GM21717 (cell line): ENCODE results near the gene ENO1.
"Not testable (repeated sequence)": the region's sequence is repeated elsewhere in the genome, so short reads cannot be mapped to it uniquely, and the experiment has no call there.

ENCODE experiments used
- ATAC-seq: cut with Tn5 transposase; IDR thresholded peaks from one replicate; pipeline ENCODE4 v1.9.1; 2021; ENCODE audit warnings: mild to moderate bottlenecking, moderate library complexity; ENCODE audit not compliant: unreplicated experiment

ENO1 gene

DNA sequence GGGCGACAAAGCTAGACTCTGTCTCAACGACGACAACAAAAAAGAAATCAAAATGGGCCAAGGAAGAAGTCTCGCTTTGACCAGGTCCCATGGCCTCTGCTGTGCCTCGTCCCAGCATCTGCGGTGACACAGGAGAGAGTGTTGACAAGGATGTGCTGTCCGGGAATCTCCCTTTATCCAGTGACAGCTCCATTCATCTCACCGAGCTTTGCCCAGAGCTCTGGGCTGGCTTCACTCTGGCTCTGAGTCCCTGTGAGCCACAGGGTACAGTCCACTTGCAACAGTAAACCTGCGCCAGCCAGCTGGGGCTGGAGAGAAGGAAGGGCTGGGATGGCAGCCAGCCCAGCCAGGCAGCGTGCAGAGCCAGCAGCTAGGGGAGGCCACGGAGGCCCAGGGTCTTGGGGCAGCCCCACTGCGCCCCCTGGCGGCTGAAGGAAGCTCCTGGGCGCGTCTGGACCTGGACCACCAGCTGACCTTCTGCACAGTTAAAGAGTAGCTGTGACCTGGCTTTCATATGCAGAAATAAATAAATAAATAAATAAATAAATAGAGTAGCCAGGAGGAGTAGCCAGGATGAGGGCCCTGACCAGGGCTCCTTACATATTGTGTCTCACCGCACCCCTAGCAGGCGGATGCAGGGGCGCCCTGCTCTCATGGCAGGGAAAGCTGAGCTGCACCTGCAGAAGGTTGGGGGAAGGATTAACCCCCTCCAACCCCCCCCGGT, 29.7 kb downstream of the ENO1 start:
- ATAC-seq, result no peak

DNA sequence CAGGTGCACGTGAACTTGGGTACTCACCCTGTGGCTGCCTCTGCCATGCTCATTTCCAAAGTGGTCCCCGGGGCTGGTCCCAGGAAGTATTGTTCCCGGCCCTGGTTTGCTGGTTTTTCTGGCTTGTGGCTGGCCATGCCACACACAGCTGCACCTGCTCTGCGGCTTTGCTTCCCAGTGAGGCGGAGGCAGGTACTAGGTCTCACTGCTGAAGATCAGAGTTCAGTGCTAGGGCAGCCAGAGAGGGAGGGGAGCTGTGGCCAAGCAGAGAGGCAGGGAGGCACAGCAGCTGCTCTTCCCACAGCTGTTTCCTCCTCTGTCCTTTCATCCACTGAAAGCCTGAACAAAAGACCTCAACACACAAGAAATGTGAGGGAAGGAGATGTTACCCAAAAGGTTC, 30.5 kb downstream of the ENO1 start:
- ATAC-seq, result no peak

DNA sequence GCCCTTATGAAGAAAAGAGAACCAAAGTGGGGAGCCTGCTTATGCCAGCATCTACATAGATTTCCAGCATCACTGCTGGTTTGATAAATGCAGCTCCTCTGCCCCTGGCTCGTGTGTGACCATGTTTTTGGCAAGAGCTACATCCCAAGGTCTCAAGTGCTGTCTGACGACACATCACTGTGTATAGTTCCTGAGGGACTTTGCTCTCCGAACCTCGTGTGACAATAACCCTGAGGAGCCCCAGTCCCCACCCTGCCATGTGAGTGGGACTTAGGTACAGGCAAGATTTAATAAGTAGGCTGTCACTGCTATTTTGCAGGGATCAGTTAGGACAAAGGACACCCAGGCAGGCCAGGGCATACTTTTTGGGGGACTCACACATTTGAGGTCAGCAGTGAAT, 32.2 kb downstream of the ENO1 start:
- no peak for ATAC-seq

DNA sequence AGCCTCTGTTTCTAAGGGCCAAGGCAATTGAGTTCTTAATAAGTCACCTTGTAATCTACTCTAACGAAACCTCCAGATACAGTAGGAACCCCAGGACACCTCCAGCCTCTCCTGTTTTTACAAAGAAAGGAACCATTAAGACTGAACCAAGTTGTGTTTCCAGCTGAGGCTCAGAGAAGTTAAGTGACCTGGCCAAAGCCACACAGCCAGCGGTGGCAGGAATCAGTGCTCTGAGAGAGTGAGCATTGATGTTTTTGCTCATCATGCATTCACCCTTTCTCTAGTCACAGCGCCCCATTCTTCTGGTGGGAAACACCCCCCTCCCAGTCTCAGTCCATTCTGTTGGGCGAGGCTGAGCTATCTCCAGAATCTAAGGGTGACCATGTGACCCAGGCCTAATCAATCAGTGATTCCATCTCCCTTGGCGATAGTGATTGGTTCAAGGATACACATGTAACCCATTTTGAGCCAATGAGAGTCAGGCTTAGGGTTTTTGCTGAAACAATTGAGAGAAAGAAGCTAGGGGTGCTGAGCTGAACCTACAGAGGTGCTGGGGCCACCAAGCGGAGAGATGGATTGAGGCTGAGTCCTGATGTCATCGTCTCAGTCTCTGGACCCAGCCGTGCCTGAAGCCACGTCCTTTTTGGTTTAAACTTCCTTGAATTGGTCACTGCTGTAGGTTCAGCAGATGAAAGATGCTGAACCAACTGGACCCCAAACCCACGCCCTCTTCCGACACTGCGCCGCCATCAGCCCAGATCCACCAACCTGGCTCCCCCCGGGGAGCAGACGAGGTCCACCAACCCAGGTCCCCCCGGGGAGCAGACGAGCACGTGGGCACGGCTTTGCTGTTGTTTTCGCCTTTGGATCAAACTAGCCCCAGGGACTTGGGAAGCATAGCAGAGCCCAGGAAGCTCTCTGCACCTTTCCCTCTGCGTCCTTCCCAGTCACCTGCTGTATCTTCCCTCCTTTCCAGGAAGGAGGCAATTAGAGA, 33.1 kb downstream of the ENO1 start:
- ATAC-seq, result no peak

DNA sequence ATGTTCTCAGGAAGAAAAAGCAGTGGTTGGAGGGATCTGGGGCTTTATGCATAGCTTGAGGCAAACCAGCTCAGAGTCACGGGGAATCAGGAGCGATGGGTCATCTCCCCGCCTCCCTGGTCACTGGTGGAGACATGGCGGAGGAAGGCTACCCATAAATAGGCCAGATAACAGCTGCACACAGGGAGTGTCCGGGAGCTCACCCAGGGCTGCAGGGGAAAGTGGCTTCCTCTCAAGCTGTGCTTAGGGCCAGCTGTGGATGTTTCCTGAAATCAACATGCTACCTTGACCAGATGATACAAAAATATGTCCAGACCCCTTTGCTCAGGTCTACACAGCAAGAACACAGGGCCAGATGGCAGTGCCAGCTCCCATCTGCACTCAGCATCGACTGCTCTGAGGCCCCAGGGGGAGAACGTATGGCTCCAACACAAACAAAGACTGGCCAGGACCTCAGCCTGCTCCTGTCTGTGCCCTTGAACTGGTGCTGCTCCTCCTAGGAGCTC, 33.9 kb downstream of the ENO1 start:
- ATAC-seq, result no peak

DNA sequence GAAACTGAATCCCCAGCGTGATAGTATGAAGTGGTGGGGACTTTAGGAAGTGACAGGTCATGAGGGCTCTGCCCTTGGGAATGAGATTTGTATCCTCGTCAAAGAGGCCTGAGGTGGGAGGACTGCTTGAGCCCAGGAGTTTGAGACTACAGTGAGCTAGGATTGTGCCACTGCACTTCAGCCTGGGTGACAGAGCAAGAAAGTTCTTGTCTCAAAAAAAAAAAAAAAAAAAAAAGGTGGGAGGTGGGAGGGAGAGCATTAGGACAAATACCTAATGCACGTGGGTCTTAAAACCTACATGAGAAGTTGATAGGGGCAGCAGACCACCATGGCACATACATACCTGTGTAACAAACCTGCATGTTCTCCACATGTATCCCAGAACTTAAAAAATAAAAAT, 37.1 kb downstream of the ENO1 start:
- no peak for ATAC-seq

DNA sequence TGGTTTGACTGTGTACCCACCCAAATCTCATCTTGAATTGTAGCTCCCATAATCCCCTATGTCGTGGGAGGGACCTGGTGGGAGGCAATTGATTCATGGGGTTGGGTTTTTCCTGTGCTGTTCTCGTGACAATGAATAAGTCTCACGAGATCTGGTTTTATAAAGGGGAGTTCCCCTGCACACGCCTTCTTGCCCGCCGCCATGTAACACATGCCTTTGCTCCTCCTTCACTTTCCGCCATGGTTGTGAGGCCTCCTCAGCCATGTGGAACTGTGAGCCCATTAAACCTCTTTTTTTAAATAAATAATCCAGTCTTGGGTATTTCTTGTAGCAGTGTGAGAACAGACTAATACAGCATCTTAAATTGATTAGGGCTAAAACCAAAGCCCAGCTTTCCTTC, 38.5 kb downstream of the ENO1 start:
- ATAC-seq, result no peak

DNA sequence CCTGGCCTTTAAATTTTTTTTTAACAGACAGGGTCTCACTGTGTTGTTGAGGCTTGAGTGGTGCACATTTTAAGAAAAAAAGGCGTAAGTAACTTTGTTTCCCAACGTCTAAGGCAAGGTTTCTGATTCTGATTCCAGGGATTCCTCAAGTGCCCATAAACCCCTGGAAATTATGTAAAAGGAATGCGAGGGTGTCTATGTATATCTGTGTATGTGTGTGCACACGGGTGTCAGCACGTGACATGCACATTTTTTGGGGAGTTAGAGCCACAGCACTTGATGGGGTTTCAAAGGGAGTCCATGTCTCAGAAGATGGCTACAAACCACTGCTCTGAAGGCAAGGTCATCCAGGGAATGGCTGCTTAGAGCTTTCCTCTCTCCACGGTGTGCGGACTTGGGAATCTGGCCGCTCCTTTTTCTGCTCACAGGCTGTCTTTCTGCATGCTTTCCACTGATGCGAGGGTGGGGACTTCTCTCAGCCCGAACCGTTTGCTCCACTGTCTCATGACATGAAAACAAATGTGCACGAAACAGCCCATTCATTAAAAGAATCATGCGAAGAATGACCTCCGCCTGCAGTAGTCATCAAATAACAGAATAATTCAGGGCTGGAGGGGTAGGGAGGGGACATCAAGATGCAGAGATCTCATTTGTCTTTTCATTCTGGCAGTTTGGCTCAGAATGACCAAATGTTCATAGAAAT, 42.4 kb downstream of the ENO1 start:
- no peak for ATAC-seq

DNA sequence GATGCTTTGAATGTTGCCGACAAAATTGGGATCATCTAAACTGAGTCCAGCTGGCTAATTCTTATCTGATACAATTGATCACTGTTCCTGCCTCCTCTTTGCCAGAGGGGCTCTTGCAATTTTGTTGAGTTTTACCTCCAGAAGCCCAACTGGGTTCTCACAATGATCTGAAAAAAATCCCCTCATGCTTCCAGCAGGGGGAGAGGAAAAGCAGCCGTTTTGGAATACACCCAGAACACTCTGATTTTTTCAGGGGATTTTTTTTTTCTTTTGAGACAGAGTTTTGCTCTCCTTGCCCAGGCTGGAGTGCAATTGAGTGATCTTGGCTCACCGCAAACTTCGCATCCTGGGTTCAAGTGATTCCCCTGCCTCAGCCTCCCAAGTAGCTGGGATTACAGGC, 47.1 kb downstream of the ENO1 start:
- ATAC-seq, result no peak

DNA sequence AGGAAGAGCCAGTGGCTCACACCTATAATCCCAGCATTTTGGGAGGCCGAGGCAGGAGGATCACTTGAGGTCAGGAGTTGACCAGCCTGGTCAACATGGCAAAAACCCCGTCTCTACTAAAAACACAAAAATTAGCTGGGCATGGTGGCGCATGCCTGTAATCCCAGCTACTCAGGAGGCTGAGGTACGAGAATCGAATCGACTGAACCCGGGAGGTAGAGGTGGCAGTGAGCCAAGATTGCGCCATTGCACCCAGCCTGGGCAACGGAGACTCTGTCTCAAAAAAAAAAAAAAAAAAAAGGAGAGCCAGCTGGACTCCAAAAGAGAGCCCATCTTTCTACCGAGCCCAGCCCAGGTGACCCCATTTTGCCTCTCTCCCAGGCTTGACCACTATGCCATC, 47.8 kb downstream of the ENO1 start:
- not testable (repeated sequence) for ATAC-seq

DNA sequence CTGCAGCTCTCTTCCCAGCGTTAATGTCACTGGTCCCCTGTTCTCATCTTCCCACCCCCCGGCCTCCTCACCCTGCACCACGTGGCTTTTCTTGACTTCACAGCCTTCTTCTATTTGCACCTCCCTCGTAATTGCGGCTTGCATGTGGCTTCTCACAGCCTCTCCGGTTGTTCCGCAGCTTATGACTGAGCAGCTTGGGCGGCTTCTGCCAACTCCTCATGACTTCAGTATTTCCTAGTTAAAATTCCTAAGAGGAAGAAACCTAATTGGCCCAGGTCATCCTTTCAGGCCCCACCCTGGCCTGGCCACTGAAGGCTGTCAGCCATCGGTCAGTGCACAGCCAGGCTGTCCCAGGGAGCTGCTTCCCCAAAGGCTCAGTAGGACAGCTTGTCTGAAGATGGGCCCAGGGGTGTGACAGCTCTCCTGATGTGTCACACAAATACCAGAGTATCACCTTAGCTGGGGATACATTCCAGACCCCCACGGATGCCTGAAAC, 52.5 kb downstream of the ENO1 start:
- ATAC-seq, result no peak

DNA sequence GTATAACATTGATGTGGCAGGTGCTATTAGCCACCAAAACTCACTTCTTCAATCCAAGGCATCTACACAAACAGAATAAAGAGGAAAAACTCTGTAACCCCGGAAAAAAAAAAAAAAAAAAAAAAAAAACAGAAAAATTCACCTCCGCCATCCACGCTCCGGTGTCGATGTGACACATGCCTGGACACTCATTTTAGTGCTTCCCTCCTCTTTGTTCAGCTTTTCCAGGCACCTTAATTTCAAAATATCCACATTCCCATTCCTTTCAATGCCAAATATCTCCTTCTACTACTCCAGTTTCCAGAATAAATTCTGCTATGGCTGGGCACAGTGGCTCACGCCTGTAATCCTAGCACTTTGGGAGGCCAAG, 55.2 kb downstream of the ENO1 start:
- no peak for ATAC-seq

DNA sequence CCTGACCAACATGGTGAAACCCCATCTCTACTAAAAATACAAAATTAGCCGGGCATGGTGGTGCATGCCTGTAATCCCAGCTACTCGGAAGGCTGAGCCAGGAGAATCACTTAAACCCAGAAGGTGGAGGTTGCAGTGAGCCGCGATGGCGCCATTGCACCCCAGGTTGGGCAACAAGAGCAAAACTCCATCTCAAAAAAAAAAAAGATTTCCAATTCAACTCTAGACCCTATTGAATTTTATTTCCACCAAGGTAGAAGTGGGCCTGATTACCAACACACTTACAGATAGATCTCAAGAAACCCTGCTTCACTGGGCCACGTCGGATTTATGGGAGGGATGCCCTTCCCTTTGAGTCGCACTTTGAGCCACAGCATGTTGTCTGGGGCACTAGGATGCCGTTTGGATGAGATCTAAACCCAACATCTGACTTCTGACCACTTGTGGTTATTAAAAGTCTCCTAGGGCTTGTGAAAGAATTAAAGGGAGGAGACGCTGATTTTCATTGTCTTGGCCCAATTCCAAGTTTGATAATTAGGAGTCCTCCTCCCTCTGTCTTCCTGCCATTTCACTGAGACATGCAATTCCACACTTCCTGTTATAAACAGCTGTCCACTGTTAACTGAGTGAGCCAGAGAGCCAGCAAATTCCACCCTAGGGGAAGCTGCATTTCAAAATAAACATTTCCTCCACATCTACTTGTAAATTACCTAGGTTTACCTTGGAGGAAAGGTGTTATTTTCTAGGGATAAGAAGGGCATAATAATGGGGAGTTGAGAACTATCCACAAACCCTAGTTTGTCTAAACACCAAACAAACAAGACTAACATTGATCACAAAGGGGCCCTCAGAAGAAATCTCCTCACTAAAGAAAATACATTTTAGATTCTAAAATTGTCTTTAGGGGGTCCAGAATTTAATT, 55.9 kb downstream of the ENO1 start:
- no peak for ATAC-seq

DNA sequence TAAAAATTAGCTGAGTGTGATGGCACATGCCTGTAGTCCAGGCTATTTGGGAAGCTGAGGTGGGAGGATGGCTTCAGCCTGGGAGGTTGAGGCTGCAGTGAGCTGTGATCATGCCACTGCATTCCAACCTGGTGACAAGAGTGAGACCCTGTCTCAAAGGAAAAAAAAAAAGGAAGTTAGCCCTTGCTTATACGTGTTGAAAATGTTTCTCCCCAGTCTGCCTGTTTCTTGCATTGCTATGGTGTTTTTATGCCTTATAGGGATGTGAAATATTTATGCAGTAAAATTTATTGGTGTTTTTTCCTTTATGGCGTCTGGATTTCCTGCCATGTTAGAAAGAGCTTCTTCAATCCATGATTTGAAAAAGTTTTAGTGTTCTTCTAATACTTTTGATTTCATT, 57.4 kb downstream of the ENO1 start:
- no peak for ATAC-seq

DNA sequence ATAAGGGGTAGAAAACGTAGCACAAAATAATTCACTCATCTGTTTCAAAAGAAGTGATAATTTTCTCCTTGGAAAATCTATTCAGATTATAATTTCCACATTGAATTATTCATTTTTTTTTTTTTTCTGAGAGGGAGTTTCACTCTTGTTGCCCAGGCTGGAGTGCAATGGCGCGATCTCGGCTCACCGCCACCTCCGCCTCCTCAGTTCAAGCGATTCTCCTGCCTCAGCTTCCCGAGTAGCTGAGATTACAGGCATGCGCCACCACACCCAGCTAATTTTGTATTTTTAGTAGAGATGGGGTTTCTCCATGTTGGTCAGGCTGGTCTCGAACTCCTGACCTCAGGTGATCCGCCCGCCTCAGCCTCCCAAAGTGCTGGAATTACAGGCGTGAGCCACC, 59.7 kb downstream of the ENO1 start:
- ATAC-seq, result not testable (repeated sequence)

DNA sequence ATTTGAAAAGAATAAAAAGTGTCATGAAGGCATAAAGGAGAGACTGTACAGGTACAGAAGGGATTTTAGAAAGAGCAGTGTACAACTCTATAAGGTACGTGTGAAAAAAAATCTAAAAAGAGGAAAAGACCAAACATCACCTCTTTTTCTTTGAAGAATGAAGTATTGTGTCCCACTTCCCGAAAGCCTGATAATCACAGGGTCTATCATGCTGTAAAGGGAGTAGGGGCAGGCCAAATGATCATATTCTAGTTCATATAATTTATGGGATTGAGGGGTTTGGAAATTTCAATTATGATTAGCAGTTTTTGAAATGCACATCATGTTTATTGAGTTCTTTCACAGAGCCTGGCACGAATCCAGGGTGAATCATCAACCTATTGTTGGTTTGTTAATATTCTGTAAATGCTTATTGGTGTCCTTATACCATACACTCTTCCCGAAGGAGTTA, 60.1 kb downstream of the ENO1 start:
- no peak for ATAC-seq

DNA sequence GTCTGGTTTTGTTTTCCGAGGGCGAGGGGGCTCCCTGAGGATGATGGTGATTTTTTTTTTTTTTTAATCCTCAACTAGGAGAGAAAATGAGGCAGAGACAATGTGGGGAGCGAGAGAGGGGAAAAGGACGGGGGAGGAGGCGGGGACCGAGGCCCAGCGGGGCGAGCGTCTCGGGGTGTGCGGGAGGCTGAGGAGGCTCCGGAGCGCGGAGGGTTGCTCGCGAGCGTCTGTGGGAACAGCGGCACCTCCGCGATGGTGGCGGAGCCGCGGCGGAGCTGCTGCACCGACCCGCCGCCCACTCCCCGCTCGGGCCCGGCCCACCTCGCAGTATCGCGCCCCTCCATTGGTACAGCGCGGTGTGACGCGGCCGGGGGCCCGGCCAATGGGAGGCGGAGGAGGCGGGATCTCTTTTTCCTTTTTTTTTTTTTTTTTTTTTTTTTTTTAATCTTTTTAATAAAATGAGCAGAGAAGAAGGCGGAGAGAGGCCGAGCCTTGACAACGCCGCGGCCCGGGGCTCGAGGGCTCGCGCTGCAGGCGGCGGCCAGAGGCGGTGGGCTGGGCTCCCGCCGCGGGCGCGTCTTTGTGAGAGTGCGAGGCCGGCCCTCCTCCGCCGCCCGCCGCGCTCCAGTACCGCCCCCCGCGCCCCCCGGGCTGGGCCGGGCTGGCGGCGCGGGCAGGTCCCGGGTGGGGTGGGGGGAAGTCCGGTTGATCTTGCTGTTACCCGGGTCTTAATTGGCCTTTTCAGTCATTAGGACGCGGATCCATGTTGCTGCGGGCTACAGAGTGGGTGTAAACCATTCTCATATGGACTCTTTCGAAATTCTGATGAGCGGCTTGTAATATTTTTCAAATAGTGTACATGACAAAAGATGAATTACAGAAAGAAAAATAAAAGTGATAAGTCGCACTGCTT, 60.8 kb downstream of the ENO1 start, which contains the start of gene RERE:
Gene RERE, minus strand, starts transcription at position 229 of the 913 bp plus-strand sequence.
- ATAC-seq, result peak; percentile 87

DNA sequence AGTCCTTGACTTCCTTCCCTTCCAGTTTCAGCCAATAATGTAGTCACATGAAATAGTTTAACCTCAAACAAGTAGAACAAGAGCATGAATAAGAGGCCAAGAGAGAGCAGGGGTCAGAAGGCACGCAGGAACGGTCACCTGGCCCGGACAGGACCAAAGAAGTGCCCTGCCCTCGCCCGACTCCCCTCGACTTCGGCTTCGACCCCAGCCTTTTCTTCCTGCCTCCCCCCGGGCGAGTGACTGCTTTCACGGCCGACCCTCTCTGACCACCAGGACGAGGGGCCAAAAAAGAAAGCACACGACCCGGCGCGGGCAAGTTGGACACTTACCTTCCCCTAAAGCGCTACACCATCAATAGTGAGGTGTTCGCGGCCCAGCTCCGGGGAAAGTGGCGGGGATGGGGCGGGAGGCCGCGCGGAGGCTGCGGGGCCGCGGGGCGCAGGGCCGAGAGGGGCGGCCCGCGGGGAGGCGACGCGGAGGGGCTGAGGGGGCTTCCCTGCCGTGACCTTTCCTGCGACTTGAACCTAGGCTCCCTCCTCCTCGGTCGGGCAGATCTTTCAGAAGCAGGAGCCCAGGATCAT, 61.6 kb downstream of the ENO1 start:
- peak; percentile 28 for ATAC-seq
